PC-9 (cell line): Measurements from ENCODE around the gene LSM7.

Experiments
- EZH2 ChIP-seq: fragments of 200-600 bp; sonication (generic); IDR thresholded peaks from 2 replicates; pipeline ENCODE4 v1.8.0; 2017; ENCODE audit warnings: antibody characterized with exemption, low read depth
- TF ChIP-seq, protein P1 (sequence below): fragments of 200-600 bp; sonication (generic); conservative IDR thresholded peaks from 2 replicates; pipeline ENCODE4 v1.6.1; 2017; ENCODE audit warnings: mixed run types, antibody characterized with exemption, mild to moderate bottlenecking, moderate library complexity

DNA sequence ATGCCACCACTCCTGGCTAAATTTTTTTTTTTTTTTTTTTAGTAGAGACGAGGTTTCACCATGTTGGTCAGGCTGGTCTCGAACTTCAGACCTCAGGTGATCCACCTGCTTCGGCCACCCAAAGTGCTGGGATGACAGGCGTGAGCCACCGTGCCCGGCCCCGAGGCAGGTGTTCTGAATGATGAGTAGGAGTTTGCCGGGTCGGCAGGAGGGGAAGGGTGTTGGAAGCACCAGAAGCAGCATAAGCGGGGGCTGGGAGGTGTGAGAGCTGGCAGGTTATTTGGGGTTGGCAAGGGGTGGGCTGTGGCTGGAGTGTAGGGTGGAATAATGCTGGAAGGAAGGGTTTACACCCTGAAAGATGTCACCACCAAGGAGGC lies 1.9 kb upstream of the LSM7 start:
- TF ChIP-seq, protein P1, sequence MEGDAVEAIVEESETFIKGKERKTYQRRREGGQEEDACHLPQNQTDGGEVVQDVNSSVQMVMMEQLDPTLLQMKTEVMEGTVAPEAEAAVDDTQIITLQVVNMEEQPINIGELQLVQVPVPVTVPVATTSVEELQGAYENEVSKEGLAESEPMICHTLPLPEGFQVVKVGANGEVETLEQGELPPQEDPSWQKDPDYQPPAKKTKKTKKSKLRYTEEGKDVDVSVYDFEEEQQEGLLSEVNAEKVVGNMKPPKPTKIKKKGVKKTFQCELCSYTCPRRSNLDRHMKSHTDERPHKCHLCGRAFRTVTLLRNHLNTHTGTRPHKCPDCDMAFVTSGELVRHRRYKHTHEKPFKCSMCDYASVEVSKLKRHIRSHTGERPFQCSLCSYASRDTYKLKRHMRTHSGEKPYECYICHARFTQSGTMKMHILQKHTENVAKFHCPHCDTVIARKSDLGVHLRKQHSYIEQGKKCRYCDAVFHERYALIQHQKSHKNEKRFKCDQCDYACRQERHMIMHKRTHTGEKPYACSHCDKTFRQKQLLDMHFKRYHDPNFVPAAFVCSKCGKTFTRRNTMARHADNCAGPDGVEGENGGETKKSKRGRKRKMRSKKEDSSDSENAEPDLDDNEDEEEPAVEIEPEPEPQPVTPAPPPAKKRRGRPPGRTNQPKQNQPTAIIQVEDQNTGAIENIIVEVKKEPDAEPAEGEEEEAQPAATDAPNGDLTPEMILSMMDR, result no peak
- no peak for TF ChIP-seq EZH2
